ENCODE data around the gene E4F1. TPM values are rescaled to one million over a fixed set of nuclear protein-coding genes. Genes with fewer than 3 reads are reported as not detected.

Gene E4F1
- total and polyA plus RNA-seq, 5 donors from 2014 or later: 11.6 to 38.7 (median 14.9) TPM

- Histone ChIP-seq H3K27me3 (ENCODE audit: control insufficient read depth, insufficient read depth, low read length) (no peaks in the 10 kb centered on the region), H3K9me3 (ENCODE audit: control insufficient read depth in 2 of 2, low read length in 2 of 2) (no peaks in the 10 kb centered on the region), H3K36me3 (ENCODE audit: control insufficient read depth, insufficient read depth, low read length) (peaks cover 1% of the 10 kb centered on the region), H3K4me3 (ENCODE audit: low read depth, low read length) (peak overlapping the region; percentile 56), H3K27ac (ENCODE audit: insufficient read depth, low read length, poor library complexity, severe bottlenecking) (peak overlapping the region; percentile 41), H3K4me1 (ENCODE audit: control insufficient read depth, insufficient read depth, low read length, poor library complexity, severe bottlenecking) (peaks cover 18% of the 10 kb centered on the region)
- ATAC-seq (ENCODE audit: low read depth in 2 of 2) (no peak), DNase-seq (peak in 1 of 3 donors; percentile 28)
- Mint-ChIP-seq H3K27ac (peak overlapping the region in 1 of 3 donors; percentile 9), H3K27me3 (no peaks in the 10 kb centered on the region), H3K4me3 (peak overlapping the region; percentile 83 to 89 (median 86)), H3K36me3 (no peaks in the 10 kb centered on the region), H3K4me1 (peaks cover 0 to 20% (median 9%) of the 10 kb centered on the region in 4 donors), H3K9me3 (no peaks in the 10 kb centered on the region)
These were observed 9.3 kb upstream of the E4F1 start for GRCh38 chr16:2213817-2214718.

GRCh38 chr16:2214719-2214968, 8.7 kb upstream of the E4F1 start, which contains the start of gene PGP:
Gene PGP, minus strand, starts transcription at chr16:2214840. Its CDS starts 63 bp downstream, at chr16:2214777.
- no peaks in the 10 kb centered on the region for H3K27me3 ChIP-seq (ENCODE audit: control insufficient read depth, insufficient read depth, low read length)
- H3K4me3 Mint-ChIP-seq: peak within 1 kb of the TSS; percentile 88 to 90 (median 88)
- no peaks in the 10 kb centered on the region for H3K9me3 ChIP-seq (ENCODE audit: control insufficient read depth in 2 of 2, low read length in 2 of 2)
- peak within 1 kb of the TSS; percentile 44 to 93 (median 60) for H3K27ac Mint-ChIP-seq
- H3K27ac ChIP-seq (ENCODE audit: insufficient read depth, low read length, poor library complexity, severe bottlenecking): peak within 1 kb of the TSS; percentile 85
- ATAC-seq (ENCODE audit: low read depth in 2 of 2) (peak; percentile 95 to 96), DNase-seq (no peak)
- H3K4me3 ChIP-seq (ENCODE audit: low read depth, low read length): peak within 1 kb of the TSS; percentile 81
- no peaks in the 10 kb centered on the region for H3K36me3 ChIP-seq (ENCODE audit: control insufficient read depth, insufficient read depth, low read length)
- no peaks in the 10 kb centered on the region for H3K9me3 Mint-ChIP-seq
- H3K36me3 Mint-ChIP-seq: no peaks in the 10 kb centered on the region
- peaks cover 0 to 20% (median 9%) of the 10 kb centered on the region in 4 donors for H3K4me1 Mint-ChIP-seq
- H3K27me3 Mint-ChIP-seq: no peaks in the 10 kb centered on the region
- peaks cover 18% of the 10 kb centered on the region for H3K4me1 ChIP-seq (ENCODE audit: control insufficient read depth, insufficient read depth, low read length, poor library complexity, severe bottlenecking)

GRCh38 chr16:2216330-2216729, 7.1 kb upstream of the E4F1 start:
- H3K27me3 Mint-ChIP-seq: no peaks in the 10 kb centered on the region
- Histone ChIP-seq H3K27ac (ENCODE audit: insufficient read depth, low read length, poor library complexity, severe bottlenecking) (no peak overlapping the region), H3K4me3 (ENCODE audit: low read depth, low read length) (no peak overlapping the region), H3K27me3 (ENCODE audit: control insufficient read depth, insufficient read depth, low read length) (no peaks in the 10 kb centered on the region), H3K9me3 (ENCODE audit: control insufficient read depth in 2 of 2, low read length in 2 of 2) (no peaks in the 10 kb centered on the region), H3K4me1 (ENCODE audit: control insufficient read depth, insufficient read depth, low read length, poor library complexity, severe bottlenecking) (peaks cover 18% of the 10 kb centered on the region), H3K36me3 (ENCODE audit: control insufficient read depth, insufficient read depth, low read length) (no peaks in the 10 kb centered on the region)
- DNase-seq (no peak), ATAC-seq (ENCODE audit: low read depth in 2 of 2) (no peak)
- peaks cover 0 to 20% (median 9%) of the 10 kb centered on the region in 4 donors for H3K4me1 Mint-ChIP-seq
- peak overlapping the region in 1 of 3 donors; percentile 44 for H3K27ac Mint-ChIP-seq
- H3K36me3 Mint-ChIP-seq: no peaks in the 10 kb centered on the region
- no peaks in the 10 kb centered on the region for H3K9me3 Mint-ChIP-seq
- peak overlapping the region; percentile 31 to 88 (median 78) for H3K4me3 Mint-ChIP-seq

GRCh38 chr16:2223942-2224486, 623 bp downstream of the E4F1 start:
- peak in 1 of 3 donors; percentile 42 for DNase-seq
- no peaks in the 10 kb centered on the region for H3K27me3 Mint-ChIP-seq
- ATAC-seq (ENCODE audit: low read depth in 2 of 2): peak in 1 of 2 donors; percentile 2

GRCh38 chr16:2226245-2226793, 2.9 kb downstream of the E4F1 start:
- ATAC-seq (ENCODE audit: low read depth in 2 of 2) (no peak), DNase-seq (no peak)
- Histone ChIP-seq H3K4me1 (ENCODE audit: control insufficient read depth, insufficient read depth, low read length, poor library complexity, severe bottlenecking) (peaks cover 22% of the 10 kb centered on the region), H3K4me3 (ENCODE audit: low read depth, low read length) (no peak overlapping the region), H3K9me3 (ENCODE audit: control insufficient read depth in 2 of 2, low read length in 2 of 2) (no peaks in the 10 kb centered on the region), H3K36me3 (ENCODE audit: control insufficient read depth, insufficient read depth, low read length) (peaks cover 34% of the 10 kb centered on the region), H3K27me3 (ENCODE audit: control insufficient read depth, insufficient read depth, low read length) (no peaks in the 10 kb centered on the region), H3K27ac (ENCODE audit: insufficient read depth, low read length, poor library complexity, severe bottlenecking) (no peak overlapping the region)
- Mint-ChIP-seq H3K4me1 (peaks cover 0 to 34% (median 7%) of the 10 kb centered on the region in 4 donors), H3K27ac (no peak overlapping the region), H3K27me3 (no peaks in the 10 kb centered on the region), H3K4me3 (peak overlapping the region; percentile 41 to 75 (median 72)), H3K9me3 (peaks cover 0 to 2% (median 0%) of the 10 kb centered on the region in 7 donors), H3K36me3 (peaks cover 8% of the 10 kb centered on the region)

More at GRCh38 chr16:2223942-2224486, 623 bp downstream of the E4F1 start:
- H3K36me3 ChIP-seq (ENCODE audit: control insufficient read depth, insufficient read depth, low read length): peaks cover 22% of the 10 kb centered on the region
- Mint-ChIP-seq H3K9me3 (peaks cover 0 to 2% (median 0%) of the 10 kb centered on the region in 7 donors), H3K4me1 (peaks cover 0 to 34% (median 6%) of the 10 kb centered on the region in 4 donors), H3K27ac (peak overlapping the region; percentile 26 to 82 (median 69)), H3K4me3 (peak overlapping the region; percentile 82 to 98 (median 91)), H3K36me3 (peaks cover 4% of the 10 kb centered on the region)
- H3K27me3 ChIP-seq (ENCODE audit: control insufficient read depth, insufficient read depth, low read length): no peaks in the 10 kb centered on the region
- H3K27ac ChIP-seq (ENCODE audit: insufficient read depth, low read length, poor library complexity, severe bottlenecking): peak overlapping the region; percentile 72
- H3K4me3 ChIP-seq (ENCODE audit: low read depth, low read length): peak overlapping the region; percentile 74
- H3K4me1 ChIP-seq (ENCODE audit: control insufficient read depth, insufficient read depth, low read length, poor library complexity, severe bottlenecking): peaks cover 22% of the 10 kb centered on the region
- no peaks in the 10 kb centered on the region for H3K9me3 ChIP-seq (ENCODE audit: control insufficient read depth in 2 of 2, low read length in 2 of 2)

GRCh38 chr16:2226918-2227317, 3.5 kb downstream of the E4F1 start:
- peak overlapping the region in 2 of 4 donors; percentile 11 to 72 for H3K4me3 Mint-ChIP-seq
- peaks cover 8% of the 10 kb centered on the region for H3K36me3 Mint-ChIP-seq
- Histone ChIP-seq H3K36me3 (ENCODE audit: control insufficient read depth, insufficient read depth, low read length) (peaks cover 40% of the 10 kb centered on the region), H3K4me3 (ENCODE audit: low read depth, low read length) (no peak overlapping the region), H3K4me1 (ENCODE audit: control insufficient read depth, insufficient read depth, low read length, poor library complexity, severe bottlenecking) (peaks cover 22% of the 10 kb centered on the region), H3K27me3 (ENCODE audit: control insufficient read depth, insufficient read depth, low read length) (no peaks in the 10 kb centered on the region), H3K27ac (ENCODE audit: insufficient read depth, low read length, poor library complexity, severe bottlenecking) (no peak overlapping the region), H3K9me3 (ENCODE audit: control insufficient read depth in 2 of 2, low read length in 2 of 2) (no peaks in the 10 kb centered on the region)
- H3K4me1 Mint-ChIP-seq: peaks cover 0 to 34% (median 7%) of the 10 kb centered on the region in 4 donors
- H3K27me3 Mint-ChIP-seq: no peaks in the 10 kb centered on the region
- H3K27ac Mint-ChIP-seq: no peak overlapping the region
- DNase-seq (no peak), ATAC-seq (ENCODE audit: low read depth in 2 of 2) (no peak)
- peaks cover 0 to 2% (median 0%) of the 10 kb centered on the region in 7 donors for H3K9me3 Mint-ChIP-seq

GRCh38 chr16:2228161-2228824, 4.9 kb downstream of the E4F1 start:
- H3K36me3 ChIP-seq (ENCODE audit: control insufficient read depth, insufficient read depth, low read length): peaks cover 51% of the 10 kb centered on the region
- no peak overlapping the region for H3K27ac Mint-ChIP-seq
- no peak overlapping the region for H3K27ac ChIP-seq (ENCODE audit: insufficient read depth, low read length, poor library complexity, severe bottlenecking)
- no peak for DNase-seq
- no peak overlapping the region for H3K4me3 ChIP-seq (ENCODE audit: low read depth, low read length)
- peaks cover 0 to 2% (median 0%) of the 10 kb centered on the region in 7 donors for H3K9me3 Mint-ChIP-seq
- H3K4me3 Mint-ChIP-seq: no peak overlapping the region
- H3K36me3 Mint-ChIP-seq: peaks cover 8% of the 10 kb centered on the region
- no peaks in the 10 kb centered on the region for H3K27me3 Mint-ChIP-seq
- peaks cover 19% of the 10 kb centered on the region for H3K4me1 ChIP-seq (ENCODE audit: control insufficient read depth, insufficient read depth, low read length, poor library complexity, severe bottlenecking)
- peaks cover 0 to 31% (median 7%) of the 10 kb centered on the region in 4 donors for H3K4me1 Mint-ChIP-seq
- no peaks in the 10 kb centered on the region for H3K9me3 ChIP-seq (ENCODE audit: control insufficient read depth in 2 of 2, low read length in 2 of 2)
- no peak for ATAC-seq (ENCODE audit: low read depth in 2 of 2)
- H3K27me3 ChIP-seq (ENCODE audit: control insufficient read depth, insufficient read depth, low read length): no peaks in the 10 kb centered on the region

Data from CD4-positive, CD25-positive, alpha-beta regulatory T cell (primary cell).